ENCODE data around the gene CYB561D2. TPM values are rescaled to one million over a fixed set of nuclear protein-coding genes. Genes with fewer than 3 reads are reported as not detected.

The CYB561D2 gene
- total and polyA plus RNA-seq, 2 of the 13 experiments (the other 11 are each of a cell fraction or from before 2014, with no cell fraction given): 11.1 to 17.2 TPM

DNA sequence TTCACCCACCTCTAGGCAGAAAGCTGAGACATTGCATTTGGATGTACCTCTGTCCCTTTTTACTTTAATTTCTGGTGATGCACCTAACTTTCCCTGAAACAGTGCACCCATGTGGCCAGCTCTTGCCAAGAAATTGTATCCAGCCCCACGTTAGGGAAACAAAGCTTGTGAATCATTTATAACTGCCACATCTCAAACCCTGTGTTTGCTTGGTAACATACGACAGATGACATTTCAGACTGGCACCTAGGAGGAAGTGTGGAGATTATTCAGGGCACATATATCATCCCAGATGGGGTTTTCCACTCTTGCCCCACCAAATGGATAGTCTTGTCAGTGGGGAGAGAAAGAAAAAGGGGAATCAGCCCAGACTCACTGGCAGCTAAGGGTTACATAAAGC is 2.1 kb downstream of the CYB561D2 start:
- DNase-seq (ENCODE audit: low spot score) (no peak), ATAC-seq (no peak), FAIRE-seq (no peak)
- H3K9me3 ChIP-seq (ENCODE audit: low read length): no peaks in the 10 kb centered on the region
- BruUV-seq (replicated peaks): TSS peak; percentile 51
- H3K27me3 ChIP-seq (ENCODE audit: control insufficient read depth in 1 of 2, insufficient read depth in 2 of 2, low read length in 2 of 2): no peaks in the 10 kb centered on the region
- in situ Hi-C loops (cut with HindIII; ENCODE audit: extremely low pct_ligation_motif_present, low pct_unique_long_range_greater_than_20kb) (no loop called here), intact Hi-C loops (cut with micrococcal nuclease; ENCODE audit: unreplicated experiment) (no loop called here)
- peaks cover 13 to 41% of the 10 kb centered on the region in 2 experiments for H3K36me3 ChIP-seq (replicated peaks in 1 of 2; ENCODE audit: control insufficient read depth in 1 of 2, insufficient read depth in 2 of 2, low read length in 2 of 2)
- no peak overlapping the region for H3K4me3 ChIP-seq (replicated peaks in 1 of 3; ENCODE audit: insufficient read depth in 1 of 3, low read depth in 2 of 3, low read length in 3 of 3)
- WGBS (ENCODE audit: low lambda C conversion rate): 67% methylated on average over 2 of the region's 2 CpGs
- peaks cover 59% of the 10 kb centered on the region for H3K4me1 ChIP-seq (ENCODE audit: insufficient read depth, low read length)
- H3K9ac ChIP-seq (ENCODE audit: insufficient read depth, low read depth, low read length): no peak overlapping the region
- no peak overlapping the region for H3K4me2 ChIP-seq (ENCODE audit: low read depth, low read length)
- no peak overlapping the region for H2AFZ ChIP-seq (ENCODE audit: low read length)
- H4K20me1 ChIP-seq (ENCODE audit: insufficient read depth, low read length): peaks cover 18% of the 10 kb centered on the region
- peaks cover 36% of the 10 kb centered on the region for H3K79me2 ChIP-seq (ENCODE audit: insufficient read depth, low read length)
- peak; percentile 17; the same call in 1 of the 2 replicates for TF ChIP-seq THAP11 (CRISPR knock-in tag; IDR thresholded peaks at IDR 0.05)
- TF ChIP-seq TBP (CRISPR knock-in tag; IDR thresholded peaks at IDR 0.05): no peak
- H3K27ac ChIP-seq (ENCODE audit: extremely low read length, insufficient read depth, low read length): no peak overlapping the region
- POLR2A ChIA-PET: interaction anchor here (1.9 kb wide), 1 partner anchor 15 kb away, joined by 6 read pairs; no protein-coding TSS in a partner anchor
- CTCF ChIA-PET (ENCODE audit: low intra/inter-chr PET ratio, low total read pairs): no interaction called here

DNA sequence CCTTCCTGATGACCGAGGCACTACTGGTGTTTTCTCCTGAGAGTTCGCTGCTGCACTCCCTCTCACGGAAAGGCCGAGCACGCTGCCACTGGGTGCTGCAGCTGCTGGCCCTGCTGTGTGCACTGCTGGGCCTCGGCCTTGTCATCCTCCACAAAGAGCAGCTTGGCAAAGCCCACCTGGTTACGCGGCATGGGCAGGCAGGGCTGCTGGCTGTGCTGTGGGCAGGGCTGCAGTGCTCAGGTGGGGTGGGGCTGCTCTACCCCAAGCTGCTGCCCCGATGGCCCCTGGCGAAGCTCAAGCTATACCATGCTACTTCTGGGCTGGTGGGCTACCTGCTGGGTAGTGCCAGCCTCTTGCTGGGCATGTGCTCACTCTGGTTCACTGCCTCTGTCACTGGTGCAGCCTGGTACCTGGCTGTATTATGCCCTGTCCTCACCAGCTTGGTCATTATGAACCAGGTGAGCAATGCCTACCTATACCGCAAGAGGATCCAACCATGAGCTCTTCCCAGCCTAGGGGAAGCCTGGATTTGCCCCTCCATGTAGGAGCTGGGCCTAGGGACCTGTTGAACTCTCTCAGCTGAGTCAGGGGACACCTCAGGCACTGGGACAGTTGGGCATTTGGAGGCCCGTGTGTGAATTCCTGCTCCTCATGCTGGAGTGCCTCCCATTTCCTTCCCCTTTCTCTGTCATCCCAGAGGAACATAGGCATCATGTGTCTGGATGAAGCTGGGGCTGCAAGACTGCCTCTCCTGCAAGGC is 2.8 kb downstream of the CYB561D2 start:
- intact Hi-C loops (cut with micrococcal nuclease; ENCODE audit: unreplicated experiment) (no loop called here), in situ Hi-C loops (cut with HindIII; ENCODE audit: extremely low pct_ligation_motif_present, low pct_unique_long_range_greater_than_20kb) (no loop called here)
- no peak overlapping the region for H3K4me3 ChIP-seq (replicated peaks in 1 of 3; ENCODE audit: insufficient read depth in 1 of 3, low read depth in 2 of 3, low read length in 3 of 3)
- FAIRE-seq (no peak), DNase-seq (ENCODE audit: low spot score) (no peak), ATAC-seq (no peak)
- H3K79me2 ChIP-seq (ENCODE audit: insufficient read depth, low read length): peaks cover 43% of the 10 kb centered on the region
- 97% methylated on average over 7 of the region's 12 CpGs for WGBS (ENCODE audit: low lambda C conversion rate)
- no peak overlapping the region for H3K27ac ChIP-seq (ENCODE audit: extremely low read length, insufficient read depth, low read length)
- no peak overlapping the region for H2AFZ ChIP-seq (ENCODE audit: low read length)
- H3K4me1 ChIP-seq (ENCODE audit: insufficient read depth, low read length): peaks cover 61% of the 10 kb centered on the region
- H3K4me2 ChIP-seq (ENCODE audit: low read depth, low read length): no peak overlapping the region
- H3K9me3 ChIP-seq (ENCODE audit: low read length): no peaks in the 10 kb centered on the region
- H3K36me3 ChIP-seq (replicated peaks in 1 of 2; ENCODE audit: control insufficient read depth in 1 of 2, insufficient read depth in 2 of 2, low read length in 2 of 2): peaks cover 13 to 36% of the 10 kb centered on the region in 2 experiments
- POLR2A ChIA-PET: interaction anchor here (0.8 to 1.9 kb wide), 3 partner anchors 16 to 216 kb away, joined by 3 to 6 read pairs (median 3); partner anchors contain the start of gene HEMK1
- H4K20me1 ChIP-seq (ENCODE audit: insufficient read depth, low read length): peaks cover 25% of the 10 kb centered on the region
- TF ChIP-seq, protein P1, sequence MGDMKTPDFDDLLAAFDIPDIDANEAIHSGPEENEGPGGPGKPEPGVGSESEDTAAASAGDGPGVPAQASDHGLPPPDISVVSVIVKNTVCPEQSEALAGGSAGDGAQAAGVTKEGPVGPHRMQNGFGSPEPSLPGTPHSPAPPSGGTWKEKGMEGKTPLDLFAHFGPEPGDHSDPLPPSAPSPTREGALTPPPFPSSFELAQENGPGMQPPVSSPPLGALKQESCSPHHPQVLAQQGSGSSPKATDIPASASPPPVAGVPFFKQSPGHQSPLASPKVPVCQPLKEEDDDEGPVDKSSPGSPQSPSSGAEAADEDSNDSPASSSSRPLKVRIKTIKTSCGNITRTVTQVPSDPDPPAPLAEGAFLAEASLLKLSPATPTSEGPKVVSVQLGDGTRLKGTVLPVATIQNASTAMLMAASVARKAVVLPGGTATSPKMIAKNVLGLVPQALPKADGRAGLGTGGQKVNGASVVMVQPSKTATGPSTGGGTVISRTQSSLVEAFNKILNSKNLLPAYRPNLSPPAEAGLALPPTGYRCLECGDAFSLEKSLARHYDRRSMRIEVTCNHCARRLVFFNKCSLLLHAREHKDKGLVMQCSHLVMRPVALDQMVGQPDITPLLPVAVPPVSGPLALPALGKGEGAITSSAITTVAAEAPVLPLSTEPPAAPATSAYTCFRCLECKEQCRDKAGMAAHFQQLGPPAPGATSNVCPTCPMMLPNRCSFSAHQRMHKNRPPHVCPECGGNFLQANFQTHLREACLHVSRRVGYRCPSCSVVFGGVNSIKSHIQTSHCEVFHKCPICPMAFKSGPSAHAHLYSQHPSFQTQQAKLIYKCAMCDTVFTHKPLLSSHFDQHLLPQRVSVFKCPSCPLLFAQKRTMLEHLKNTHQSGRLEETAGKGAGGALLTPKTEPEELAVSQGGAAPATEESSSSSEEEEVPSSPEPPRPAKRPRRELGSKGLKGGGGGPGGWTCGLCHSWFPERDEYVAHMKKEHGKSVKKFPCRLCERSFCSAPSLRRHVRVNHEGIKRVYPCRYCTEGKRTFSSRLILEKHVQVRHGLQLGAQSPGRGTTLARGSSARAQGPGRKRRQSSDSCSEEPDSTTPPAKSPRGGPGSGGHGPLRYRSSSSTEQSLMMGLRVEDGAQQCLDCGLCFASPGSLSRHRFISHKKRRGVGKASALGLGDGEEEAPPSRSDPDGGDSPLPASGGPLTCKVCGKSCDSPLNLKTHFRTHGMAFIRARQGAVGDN (CRISPR knock-in tag; IDR thresholded peaks at IDR 0.05): peak; percentile 17; the same call in 1 of the 2 replicates
- TF ChIP-seq AGO2 (optimal IDR thresholded peaks at IDR 0.05; ENCODE audit: low read depth, low read length) (peak; percentile 93), NFRKB (IDR thresholded peaks at IDR 0.05) (no peak), RBFOX2 (IDR thresholded peaks at IDR 0.05; ENCODE audit: low read depth, low read length) (peak; percentile 68), ZNF788 (CRISPR knock-in tag; IDR thresholded peaks at IDR 0.05; ENCODE audit: borderline replicate concordance) (no peak), ZC3H13 (CRISPR knock-in tag; IDR thresholded peaks at IDR 0.05) (peak; percentile 65; the same call in 1 of the 2 replicates)
- H3K9ac ChIP-seq (ENCODE audit: insufficient read depth, low read depth, low read length): no peak overlapping the region
- CTCF ChIA-PET (ENCODE audit: low intra/inter-chr PET ratio, low total read pairs): no interaction called here
- no peaks in the 10 kb centered on the region for H3K27me3 ChIP-seq (ENCODE audit: control insufficient read depth in 1 of 2, insufficient read depth in 2 of 2, low read length in 2 of 2)
- no TSS peak for BruUV-seq (replicated peaks)
